ENCODE data around the gene IFIT1. TPM values are rescaled to one million over a fixed set of nuclear protein-coding genes. Genes with fewer than 3 reads are reported as not detected.
A peak's percentile ranks its signal among the peaks of the same experiment; 100 is the strongest.

IFIT1 gene
- total RNA-seq, 1 donor from 2014 or later, result 7.4 TPM

DNA sequence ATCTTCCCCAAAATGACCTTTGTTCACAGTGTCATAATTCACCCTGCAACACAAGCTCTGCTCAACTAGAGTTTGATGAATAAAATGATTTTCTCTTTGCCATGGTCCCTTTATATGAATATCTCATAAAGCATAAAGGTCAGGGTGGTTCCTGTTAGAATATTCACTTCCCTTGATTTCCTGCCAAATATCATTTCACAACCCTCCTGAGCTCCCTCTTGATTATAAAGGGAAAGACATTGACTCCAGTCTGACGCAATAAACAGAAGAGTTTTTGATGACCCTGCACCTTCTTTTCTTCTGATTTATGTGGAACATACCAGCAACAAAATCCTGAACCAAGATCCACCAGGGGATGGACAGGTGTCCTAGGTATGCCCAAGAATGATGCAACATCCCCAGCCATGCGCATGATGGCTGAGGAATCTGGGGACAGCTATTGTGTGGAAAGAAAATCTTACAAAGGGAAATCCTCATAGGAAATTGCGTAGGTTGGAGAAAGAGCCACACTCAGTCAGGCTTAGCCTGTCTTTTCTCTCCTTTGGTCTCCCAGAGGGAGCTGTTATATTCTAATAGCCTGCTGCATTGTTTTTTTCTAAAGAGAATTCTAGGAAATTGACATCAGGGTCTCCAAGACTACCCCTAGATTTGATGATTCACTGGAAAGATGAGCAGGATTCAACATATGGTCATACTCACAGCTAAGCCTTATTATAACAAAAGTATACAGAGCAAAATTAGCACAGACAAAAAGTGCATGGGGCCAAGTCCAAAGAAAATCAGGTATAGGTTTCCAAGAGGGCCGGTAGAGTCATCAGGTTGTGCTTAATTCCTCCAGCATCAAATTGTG lies 45.8 kb upstream of the IFIT1 start:
- TF ChIP-seq POLR2AphosphoS5 (IDR thresholded peaks at IDR 0.05; ENCODE audit: insufficient read depth in 1 of 2, low read depth in 1 of 2), result peak in 1 of 2 donors; percentile 70
- TF ChIP-seq, protein P1, sequence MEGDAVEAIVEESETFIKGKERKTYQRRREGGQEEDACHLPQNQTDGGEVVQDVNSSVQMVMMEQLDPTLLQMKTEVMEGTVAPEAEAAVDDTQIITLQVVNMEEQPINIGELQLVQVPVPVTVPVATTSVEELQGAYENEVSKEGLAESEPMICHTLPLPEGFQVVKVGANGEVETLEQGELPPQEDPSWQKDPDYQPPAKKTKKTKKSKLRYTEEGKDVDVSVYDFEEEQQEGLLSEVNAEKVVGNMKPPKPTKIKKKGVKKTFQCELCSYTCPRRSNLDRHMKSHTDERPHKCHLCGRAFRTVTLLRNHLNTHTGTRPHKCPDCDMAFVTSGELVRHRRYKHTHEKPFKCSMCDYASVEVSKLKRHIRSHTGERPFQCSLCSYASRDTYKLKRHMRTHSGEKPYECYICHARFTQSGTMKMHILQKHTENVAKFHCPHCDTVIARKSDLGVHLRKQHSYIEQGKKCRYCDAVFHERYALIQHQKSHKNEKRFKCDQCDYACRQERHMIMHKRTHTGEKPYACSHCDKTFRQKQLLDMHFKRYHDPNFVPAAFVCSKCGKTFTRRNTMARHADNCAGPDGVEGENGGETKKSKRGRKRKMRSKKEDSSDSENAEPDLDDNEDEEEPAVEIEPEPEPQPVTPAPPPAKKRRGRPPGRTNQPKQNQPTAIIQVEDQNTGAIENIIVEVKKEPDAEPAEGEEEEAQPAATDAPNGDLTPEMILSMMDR (IDR thresholded peaks at IDR 0.05), result no peak
- no peak for TF ChIP-seq POLR2A (IDR thresholded peaks at IDR 0.05)
- Histone ChIP-seq H3K4me1 (peaks cover 28% of the 10 kb centered on the region), H3K9me3 (no peaks in the 10 kb centered on the region), H3K27me3 (no peaks in the 10 kb centered on the region), H3K4me3 (no peak overlapping the region), H3K36me3 (no peaks in the 10 kb centered on the region), H3K27ac (peak overlapping the region; percentile 2)
- DNase-seq (ENCODE audit: extremely low spot score in 2 of 2), result no peak
- intact Hi-C loops (cut with DNase I), result no loop called here

DNA sequence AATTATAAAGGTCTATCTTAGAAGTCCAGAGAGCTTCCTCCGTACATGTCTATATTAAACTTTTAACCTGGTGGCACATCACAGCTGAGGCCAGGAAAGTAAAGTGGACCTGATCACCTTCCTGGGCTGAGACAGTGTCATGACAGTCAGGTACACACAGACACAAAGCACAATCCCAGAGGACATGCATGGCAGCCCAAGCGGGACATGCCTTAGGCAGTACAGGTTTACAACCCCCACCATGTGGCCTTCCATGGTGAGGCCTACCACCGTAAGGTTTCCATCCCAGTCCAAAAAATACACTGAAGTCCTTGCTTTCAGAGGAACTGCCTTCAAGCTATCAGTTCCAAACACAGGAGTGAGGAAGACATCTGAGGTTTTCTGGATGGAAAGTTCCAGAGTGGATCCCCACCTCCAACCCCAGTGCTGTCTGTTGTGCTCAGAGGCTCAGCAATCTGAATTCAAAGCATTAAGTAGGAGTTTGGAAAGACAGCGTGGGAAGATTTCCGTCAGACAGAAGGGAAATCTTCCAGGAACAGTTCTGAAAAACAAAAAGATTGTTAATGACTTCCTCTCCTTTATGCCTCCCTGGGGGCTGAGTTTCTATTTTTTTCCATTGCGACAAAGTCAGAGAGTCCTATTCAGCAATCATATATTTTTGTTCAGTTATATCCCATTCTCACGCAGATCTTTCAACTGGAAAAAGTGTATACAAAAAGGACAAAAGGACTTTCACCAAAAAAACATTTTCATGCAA lies 44.5 kb upstream of the IFIT1 start:
- DNase-seq (ENCODE audit: extremely low spot score in 2 of 2), result no peak
- no peaks in the 10 kb centered on the region for H3K9me3 ChIP-seq
- intact Hi-C loops (cut with DNase I), result no loop called here
- no peak overlapping the region for H3K4me3 ChIP-seq
- H3K27ac ChIP-seq, result peak overlapping the region; percentile 60
- H3K36me3 ChIP-seq, result no peaks in the 10 kb centered on the region
- TF ChIP-seq POLR2A (IDR thresholded peaks at IDR 0.05) (no peak), POLR2AphosphoS5 (IDR thresholded peaks at IDR 0.05; ENCODE audit: insufficient read depth in 1 of 2, low read depth in 1 of 2) (no peak)
- TF ChIP-seq, protein P1 (IDR thresholded peaks at IDR 0.05), result no peak
- H3K27me3 ChIP-seq, result no peaks in the 10 kb centered on the region
- H3K4me1 ChIP-seq, result peaks cover 37% of the 10 kb centered on the region

DNA sequence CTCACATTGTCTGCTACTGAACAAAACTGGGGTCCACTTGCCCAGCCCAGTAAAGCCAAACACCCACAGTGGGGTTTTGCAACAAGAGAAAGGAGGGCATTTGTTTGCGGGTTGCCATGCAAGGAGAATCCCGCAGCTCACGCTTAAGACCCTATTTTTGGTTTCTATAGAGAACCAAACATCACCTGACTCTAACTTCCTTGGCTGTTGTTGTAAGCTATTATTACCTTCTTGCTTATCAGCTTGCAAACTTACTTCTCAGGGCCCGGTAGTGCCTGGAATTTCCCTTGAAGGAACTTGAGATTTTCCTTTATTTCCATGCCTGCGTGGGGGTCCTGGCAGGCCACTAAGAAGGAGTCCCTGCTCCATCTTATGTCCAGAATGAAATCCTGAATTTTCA lies 43.9 kb upstream of the IFIT1 start:
- intact Hi-C loops (cut with DNase I), result no loop called here
- H3K36me3 ChIP-seq, result no peaks in the 10 kb centered on the region
- peaks cover 37% of the 10 kb centered on the region for H3K4me1 ChIP-seq
- no peak for DNase-seq (ENCODE audit: extremely low spot score in 2 of 2)
- H3K9me3 ChIP-seq, result no peaks in the 10 kb centered on the region
- H3K27me3 ChIP-seq, result no peaks in the 10 kb centered on the region
- peak overlapping the region; percentile 59 for H3K27ac ChIP-seq
- no peak overlapping the region for H3K4me3 ChIP-seq
- TF ChIP-seq POLR2AphosphoS5 (IDR thresholded peaks at IDR 0.05; ENCODE audit: insufficient read depth in 1 of 2, low read depth in 1 of 2), result no peak
- no peak for TF ChIP-seq POLR2A (IDR thresholded peaks at IDR 0.05)
- TF ChIP-seq, protein P1 (IDR thresholded peaks at IDR 0.05), result no peak

DNA sequence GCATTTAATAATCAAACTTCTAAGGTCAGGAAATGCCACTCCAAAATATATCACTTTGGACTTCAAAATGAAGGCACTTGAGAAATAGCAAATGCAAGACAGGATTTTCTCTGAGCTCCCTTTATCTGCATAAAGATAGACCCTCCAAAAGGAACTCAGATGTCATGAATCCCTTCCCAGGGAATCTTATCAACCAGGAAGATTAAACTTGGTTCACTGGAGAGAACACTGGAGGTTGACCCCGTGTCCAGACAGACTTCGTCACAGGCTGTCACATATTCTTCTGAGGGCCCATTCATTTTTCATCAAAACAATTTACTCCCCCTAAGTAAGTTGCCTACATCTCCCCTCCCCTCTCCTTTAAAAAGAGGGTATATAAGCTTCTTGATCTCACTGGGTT lies 43.4 kb upstream of the IFIT1 start:
- Histone ChIP-seq H3K4me1 (peaks cover 37% of the 10 kb centered on the region), H3K4me3 (no peak overlapping the region), H3K27ac (peak overlapping the region; percentile 37), H3K27me3 (no peaks in the 10 kb centered on the region), H3K36me3 (no peaks in the 10 kb centered on the region), H3K9me3 (no peaks in the 10 kb centered on the region)
- DNase-seq (ENCODE audit: extremely low spot score in 2 of 2), result no peak
- intact Hi-C loops (cut with DNase I), result no loop called here
- TF ChIP-seq, protein P1 (IDR thresholded peaks at IDR 0.05), result no peak
- TF ChIP-seq POLR2A (IDR thresholded peaks at IDR 0.05) (no peak), POLR2AphosphoS5 (IDR thresholded peaks at IDR 0.05; ENCODE audit: insufficient read depth in 1 of 2, low read depth in 1 of 2) (no peak)
